Stomach (tissue), 4 donors: Measurements from ENCODE around the gene TMEM129.

ENCODE experiments used
- CTCF ChIP-seq, 7 experiments: fragments of 450-650 bp in 4 of 7; fragments of 200-600 bp in 3 of 7; sonication (generic) in 3 of 7; IDR thresholded peaks; one replicate each; pipeline ENCODE4 v1.5.1; 2016 to 2019; ENCODE audit warnings: antibody characterized with exemption in 7 of 7, control low read depth in 2 of 7, mild to moderate bottlenecking in 1 of 7
- EP300 ChIP-seq: sonication (generic); formaldehyde crosslinking; IDR thresholded peaks from one replicate; pipeline ENCODE4 v1.6.1; 2017; ENCODE audit warnings: antibody characterized with exemption
- POLR2A ChIP-seq, 4 donors: fragments of 450-650 bp; IDR thresholded peaks; one replicate each; pipeline ENCODE4 v1.6.1; 2016; ENCODE audit warnings: antibody characterized with exemption in 4 of 4, control low read depth in 2 of 4, mild to moderate bottlenecking in 1 of 4, moderate library complexity in 1 of 4
- POLR2AphosphoS5 ChIP-seq, 3 donors: sonication (generic); formaldehyde crosslinking; IDR thresholded peaks; one replicate each; pipeline ENCODE4 v1.6.1; 2016; ENCODE audit warnings: antibody characterized with exemption in 3 of 3

GRCh38 chr4:1718095-1718850, 2.9 kb downstream of the TMEM129 start:
- TF ChIP-seq CTCF (IDR thresholded peaks at IDR 0.05) (no peak), POLR2AphosphoS5 (IDR thresholded peaks at IDR 0.05) (peak in 1 of 3 donors; percentile 81), POLR2A (IDR thresholded peaks at IDR 0.05) (no peak), EP300 (no peak)
